ENCODE data around the gene USP6NL. TPM values are rescaled to one million over a fixed set of nuclear protein-coding genes. Genes with fewer than 3 reads are reported as not detected.

USP6NL gene
- total RNA-seq, 1 experiment from 2014 or later: 11.5 TPM

GRCh38 chr10:11473128-11473760, 138.2 kb downstream of the USP6NL start:
- DNase-seq (ENCODE audit: low read depth in 1 of 2, low spot score in 2 of 2): no peak
- no peaks in the 10 kb centered on the region for H3K27me3 ChIP-seq (replicated peaks)
- H3K27ac ChIP-seq: no peak overlapping the region
- no peaks in the 10 kb centered on the region for H3K36me3 ChIP-seq
- no peaks in the 10 kb centered on the region for H3K9me3 ChIP-seq (replicated peaks)
- H3K4me1 ChIP-seq (replicated peaks): no peaks in the 10 kb centered on the region
- H3K4me3 ChIP-seq: no peak overlapping the region

- Histone ChIP-seq H3K4me1 (replicated peaks) (no peaks in the 10 kb centered on the region), H3K36me3 (no peaks in the 10 kb centered on the region), H3K4me3 (no peak overlapping the region), H3K27me3 (replicated peaks) (no peaks in the 10 kb centered on the region), H3K9me3 (replicated peaks) (no peaks in the 10 kb centered on the region), H3K27ac (no peak overlapping the region)
- peak in 1 of 2 experiments; percentile 25 for DNase-seq (ENCODE audit: low read depth in 1 of 2, low spot score in 2 of 2)
These were observed 139.2 kb downstream of the USP6NL start for GRCh38 chr10:11472158-11472753.

GRCh38 chr10:11469575-11470391, 141.7 kb downstream of the USP6NL start:
- Histone ChIP-seq H3K4me1 (replicated peaks) (no peaks in the 10 kb centered on the region), H3K9me3 (replicated peaks) (no peaks in the 10 kb centered on the region), H3K27me3 (replicated peaks) (no peaks in the 10 kb centered on the region), H3K4me3 (no peak overlapping the region), H3K36me3 (no peaks in the 10 kb centered on the region), H3K27ac (no peak overlapping the region)
- no peak for DNase-seq (ENCODE audit: low read depth in 1 of 2, low spot score in 2 of 2)

GRCh38 chr10:11468126-11468742, 143.2 kb downstream of the USP6NL start:
- Histone ChIP-seq H3K4me3 (no peak overlapping the region), H3K9me3 (replicated peaks) (no peaks in the 10 kb centered on the region), H3K4me1 (replicated peaks) (no peaks in the 10 kb centered on the region), H3K36me3 (no peaks in the 10 kb centered on the region), H3K27ac (no peak overlapping the region), H3K27me3 (replicated peaks) (no peaks in the 10 kb centered on the region)
- no peak for DNase-seq (ENCODE audit: low read depth in 1 of 2, low spot score in 2 of 2)

GRCh38 chr10:11465406-11465805, 146.0 kb downstream of the USP6NL start:
- Histone ChIP-seq H3K36me3 (peaks cover 2% of the 10 kb centered on the region; the same call in 1 of the 2 replicates), H3K27me3 (replicated peaks) (no peaks in the 10 kb centered on the region), H3K4me1 (replicated peaks) (no peaks in the 10 kb centered on the region), H3K27ac (no peak overlapping the region), H3K4me3 (no peak overlapping the region), H3K9me3 (replicated peaks) (no peaks in the 10 kb centered on the region)
- no peak for DNase-seq (ENCODE audit: low read depth in 1 of 2, low spot score in 2 of 2)

- H3K4me1 ChIP-seq (replicated peaks): no peaks in the 10 kb centered on the region
These were observed 148.3 kb downstream of the USP6NL start for GRCh38 chr10:11463111-11463510.

GRCh38 chr10:11462071-11462470, 149.4 kb downstream of the USP6NL start:
- H3K27me3 ChIP-seq (replicated peaks): no peaks in the 10 kb centered on the region
- peaks cover 2% of the 10 kb centered on the region; the same call in 1 of the 2 replicates for H3K36me3 ChIP-seq
- DNase-seq (ENCODE audit: low read depth in 1 of 2, low spot score in 2 of 2): no peak
- H3K27ac ChIP-seq: no peak overlapping the region
- H3K9me3 ChIP-seq (replicated peaks): no peaks in the 10 kb centered on the region
- no peak overlapping the region for H3K4me3 ChIP-seq
- no peaks in the 10 kb centered on the region for H3K4me1 ChIP-seq (replicated peaks)

More at GRCh38 chr10:11463111-11463510, 148.3 kb downstream of the USP6NL start:
- no peaks in the 10 kb centered on the region for H3K27me3 ChIP-seq (replicated peaks)
- H3K9me3 ChIP-seq (replicated peaks): no peaks in the 10 kb centered on the region
- DNase-seq (ENCODE audit: low read depth in 1 of 2, low spot score in 2 of 2): no peak
- peaks cover 2% of the 10 kb centered on the region; the same call in 1 of the 2 replicates for H3K36me3 ChIP-seq
- H3K27ac ChIP-seq: no peak overlapping the region
- no peak overlapping the region for H3K4me3 ChIP-seq

GRCh38 chr10:11457336-11457735, 154.1 kb downstream of the USP6NL start:
- Histone ChIP-seq H3K9me3 (replicated peaks) (no peaks in the 10 kb centered on the region), H3K36me3 (no peaks in the 10 kb centered on the region; the same call in 1 of the 2 replicates), H3K4me3 (no peak overlapping the region), H3K27me3 (replicated peaks) (no peaks in the 10 kb centered on the region), H3K4me1 (replicated peaks) (no peaks in the 10 kb centered on the region), H3K27ac (no peak overlapping the region)
- no peak for DNase-seq (ENCODE audit: low read depth in 1 of 2, low spot score in 2 of 2)

- no peak for DNase-seq (ENCODE audit: low read depth in 1 of 2, low spot score in 2 of 2)
- H3K36me3 ChIP-seq: no peaks in the 10 kb centered on the region
- H3K27ac ChIP-seq: no peak overlapping the region
- no peaks in the 10 kb centered on the region for H3K27me3 ChIP-seq (replicated peaks)
- H3K4me3 ChIP-seq: no peak overlapping the region
- H3K9me3 ChIP-seq (replicated peaks): no peaks in the 10 kb centered on the region
- no peaks in the 10 kb centered on the region for H3K4me1 ChIP-seq (replicated peaks)
These were observed 156.4 kb downstream of the USP6NL start for GRCh38 chr10:11454958-11455566.

- DNase-seq (ENCODE audit: low read depth in 1 of 2, low spot score in 2 of 2): no peak
- Histone ChIP-seq H3K27me3 (replicated peaks) (no peaks in the 10 kb centered on the region), H3K27ac (no peak overlapping the region), H3K4me3 (no peak overlapping the region), H3K36me3 (no peaks in the 10 kb centered on the region), H3K9me3 (replicated peaks) (no peaks in the 10 kb centered on the region), H3K4me1 (replicated peaks) (no peaks in the 10 kb centered on the region)
These were observed 157.3 kb downstream of the USP6NL start for GRCh38 chr10:11454160-11454559.

GRCh38 chr10:11451640-11452260, 159.7 kb downstream of the USP6NL start:
- H3K27ac ChIP-seq: no peak overlapping the region
- H3K9me3 ChIP-seq (replicated peaks): no peaks in the 10 kb centered on the region
- no peak overlapping the region for H3K4me3 ChIP-seq
- no peaks in the 10 kb centered on the region; the same call in 1 of the 2 replicates for H3K27me3 ChIP-seq (replicated peaks)
- H3K36me3 ChIP-seq: no peaks in the 10 kb centered on the region
- H3K4me1 ChIP-seq (replicated peaks): no peaks in the 10 kb centered on the region
- DNase-seq (ENCODE audit: low read depth in 1 of 2, low spot score in 2 of 2): no peak

GRCh38 chr10:11450427-11450826, 161.0 kb downstream of the USP6NL start:
- DNase-seq (ENCODE audit: low read depth in 1 of 2, low spot score in 2 of 2): no peak
- no peaks in the 10 kb centered on the region for H3K4me1 ChIP-seq (replicated peaks)
- H3K36me3 ChIP-seq: no peaks in the 10 kb centered on the region
- H3K27me3 ChIP-seq (replicated peaks): no peaks in the 10 kb centered on the region; the same call in 1 of the 2 replicates
- H3K9me3 ChIP-seq (replicated peaks): no peaks in the 10 kb centered on the region
- H3K4me3 ChIP-seq: no peak overlapping the region
- H3K27ac ChIP-seq: no peak overlapping the region

GRCh38 chr10:11449761-11450160, 161.7 kb downstream of the USP6NL start:
- no peaks in the 10 kb centered on the region for H3K36me3 ChIP-seq
- no peak overlapping the region for H3K27ac ChIP-seq
- H3K27me3 ChIP-seq (replicated peaks): no peaks in the 10 kb centered on the region; the same call in 1 of the 2 replicates
- no peaks in the 10 kb centered on the region for H3K4me1 ChIP-seq (replicated peaks)
- H3K9me3 ChIP-seq (replicated peaks): no peaks in the 10 kb centered on the region
- H3K4me3 ChIP-seq: no peak overlapping the region
- DNase-seq (ENCODE audit: low read depth in 1 of 2, low spot score in 2 of 2): no peak
